ENCODE measurements around the gene NEDD8.

NEDD8 gene

DNA sequence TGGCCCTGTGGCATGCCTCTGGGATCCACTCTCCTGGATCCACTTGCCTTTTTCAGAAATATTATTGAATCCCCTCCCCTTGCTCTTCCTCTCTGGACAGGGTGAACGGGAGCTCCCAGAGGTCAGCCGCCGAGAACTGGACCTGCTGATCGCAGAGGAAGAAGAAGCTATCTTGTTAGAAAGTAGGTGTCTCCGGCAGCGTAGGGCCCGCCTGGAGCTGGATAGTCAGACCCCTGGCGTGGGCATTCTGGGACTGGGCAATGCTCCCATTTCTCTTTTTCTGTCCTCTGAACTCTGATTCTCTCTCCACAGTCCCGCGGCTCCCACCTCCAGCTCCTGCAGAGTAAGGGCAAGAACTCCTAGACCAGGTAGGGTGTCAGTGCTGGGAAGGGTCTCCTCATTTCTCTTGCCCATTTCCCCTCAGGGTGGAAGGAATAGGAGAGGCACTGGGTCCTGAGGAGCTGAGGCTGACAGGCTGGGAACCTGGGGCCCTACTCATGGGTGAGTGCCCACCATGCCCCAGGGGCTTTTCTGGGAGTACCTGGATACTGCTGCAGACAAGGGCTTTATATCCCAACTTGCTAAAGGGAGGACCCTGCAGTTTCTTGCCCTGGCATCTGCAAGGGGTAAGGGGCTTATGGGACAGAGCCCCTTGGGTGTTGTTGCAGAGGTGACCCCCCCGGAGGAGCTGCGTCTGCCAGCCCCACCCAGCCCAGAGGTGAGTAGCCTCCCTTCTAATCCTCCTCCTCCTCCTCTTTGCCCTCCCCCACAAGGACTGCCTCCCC, 54.9 kb downstream of the NEDD8 start:
- DNase-seq, result no peak

DNA sequence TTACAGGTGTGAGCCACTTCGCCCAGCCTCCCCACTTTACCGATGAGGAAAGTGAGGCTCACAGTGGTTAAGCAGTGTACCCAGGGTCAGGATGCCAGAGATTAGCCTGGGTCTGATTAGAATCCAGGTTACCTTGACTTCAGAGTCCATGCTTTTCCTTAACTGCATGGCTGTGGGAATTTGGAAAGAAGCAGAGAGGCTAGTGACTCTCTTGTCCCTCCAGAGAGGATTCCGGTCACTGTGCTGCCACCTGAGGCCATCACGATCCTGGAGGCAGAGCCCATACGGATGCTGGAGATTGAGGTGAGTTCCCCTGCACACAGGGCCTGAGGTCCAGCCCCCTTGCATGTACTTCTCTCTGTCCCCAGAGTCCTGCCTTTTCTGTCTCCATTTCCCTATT, 55.6 kb downstream of the NEDD8 start:
- DNase-seq, result no peak

DNA sequence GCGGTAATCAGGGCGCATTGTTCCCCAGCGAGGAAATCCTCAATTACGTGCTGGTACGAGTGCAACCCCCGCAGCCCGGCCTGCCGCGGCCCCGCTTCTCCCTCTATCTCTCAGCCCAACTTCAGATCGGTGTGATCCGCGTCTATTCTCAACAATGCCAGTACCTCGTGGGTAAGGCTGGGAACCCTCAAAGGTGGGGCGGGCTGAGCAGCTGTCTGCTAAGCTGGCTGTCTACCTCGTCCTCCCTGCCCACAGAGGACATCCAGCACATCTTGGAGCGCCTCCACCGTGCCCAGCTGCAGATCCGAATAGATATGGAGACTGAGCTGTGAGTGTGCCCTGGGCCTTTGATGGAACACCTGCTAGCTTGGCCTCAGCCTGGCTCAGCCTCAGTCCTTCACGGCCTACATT, 59.3 kb downstream of the NEDD8 start:
- peak; percentile 33 for DNase-seq

DNA sequence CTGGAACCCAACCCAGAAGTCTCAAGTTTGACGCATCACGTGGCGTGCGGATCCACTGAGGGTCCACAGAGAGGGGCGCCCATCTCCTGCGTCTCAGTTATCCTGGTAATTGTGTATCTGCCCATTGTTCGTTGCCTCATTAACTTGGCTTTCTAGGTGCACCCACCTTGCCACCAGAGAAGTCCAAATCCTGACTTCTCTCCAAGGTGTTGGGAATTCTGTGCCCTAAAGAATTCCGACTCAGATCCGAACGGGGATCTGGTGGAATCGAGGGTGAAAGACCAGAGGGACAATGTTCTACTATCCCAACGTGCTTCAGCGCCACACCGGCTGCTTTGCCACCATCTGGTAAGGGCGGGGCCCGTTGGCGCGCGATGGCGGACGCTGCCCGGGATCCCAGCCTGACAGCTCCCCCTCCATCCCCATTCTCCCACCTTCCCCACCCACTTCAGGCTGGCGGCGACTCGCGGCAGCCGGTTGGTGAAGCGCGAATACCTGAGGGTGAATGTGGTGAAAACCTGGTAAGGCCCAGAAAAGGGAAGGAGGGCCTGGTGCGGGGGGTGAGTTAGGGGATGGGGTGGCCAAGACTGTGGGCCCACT, 59.8 kb downstream of the NEDD8 start:
- DNase-seq, result peak; percentile 57

DNA sequence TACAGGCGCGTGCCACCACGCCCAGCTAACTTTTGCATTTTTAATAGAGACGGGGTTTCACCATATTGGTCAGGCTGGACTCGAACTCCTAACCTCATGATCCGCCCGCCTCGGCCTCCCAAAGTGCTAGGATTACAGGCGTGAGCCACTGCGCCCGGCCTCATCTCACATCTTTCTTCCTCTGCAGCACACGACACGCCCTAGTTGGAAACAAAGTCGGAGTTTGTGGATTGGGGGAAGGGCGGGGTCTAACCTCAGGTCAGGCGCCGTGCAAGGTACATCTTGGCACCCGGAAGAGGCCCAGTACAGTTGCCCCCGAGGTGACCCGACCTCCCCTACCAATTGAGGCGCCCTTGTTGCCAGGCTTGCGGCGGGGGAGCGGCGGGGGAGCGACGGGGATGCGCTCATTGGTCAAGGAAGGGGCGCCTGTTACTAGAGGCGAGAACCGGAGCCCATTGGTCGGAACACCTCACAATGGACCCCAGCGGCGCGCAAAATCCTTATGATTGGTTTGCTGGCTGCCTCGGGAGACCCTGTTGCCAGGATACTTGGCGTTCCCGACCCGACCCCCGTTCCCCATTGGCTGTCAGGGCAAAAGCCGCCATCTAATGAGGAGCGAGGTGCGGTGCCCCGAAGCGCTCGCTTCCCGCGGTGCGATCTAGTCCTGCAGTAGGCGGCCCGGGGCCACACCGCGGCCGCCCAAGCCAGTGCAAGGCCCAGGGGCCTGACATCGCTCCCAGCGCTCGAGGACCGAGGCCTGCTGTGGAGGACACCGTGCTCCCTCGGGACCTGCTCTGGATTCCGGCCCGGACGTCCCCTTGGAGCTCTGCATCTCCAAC, 60.5 kb downstream of the NEDD8 start, which contains the start of gene REC8:
Gene REC8, plus strand, starts transcription at position 659 of the 839 bp plus-strand sequence. CDS start 473 bp downstream, outside the sequence.
- DNase-seq, result peak; percentile 99

DNA sequence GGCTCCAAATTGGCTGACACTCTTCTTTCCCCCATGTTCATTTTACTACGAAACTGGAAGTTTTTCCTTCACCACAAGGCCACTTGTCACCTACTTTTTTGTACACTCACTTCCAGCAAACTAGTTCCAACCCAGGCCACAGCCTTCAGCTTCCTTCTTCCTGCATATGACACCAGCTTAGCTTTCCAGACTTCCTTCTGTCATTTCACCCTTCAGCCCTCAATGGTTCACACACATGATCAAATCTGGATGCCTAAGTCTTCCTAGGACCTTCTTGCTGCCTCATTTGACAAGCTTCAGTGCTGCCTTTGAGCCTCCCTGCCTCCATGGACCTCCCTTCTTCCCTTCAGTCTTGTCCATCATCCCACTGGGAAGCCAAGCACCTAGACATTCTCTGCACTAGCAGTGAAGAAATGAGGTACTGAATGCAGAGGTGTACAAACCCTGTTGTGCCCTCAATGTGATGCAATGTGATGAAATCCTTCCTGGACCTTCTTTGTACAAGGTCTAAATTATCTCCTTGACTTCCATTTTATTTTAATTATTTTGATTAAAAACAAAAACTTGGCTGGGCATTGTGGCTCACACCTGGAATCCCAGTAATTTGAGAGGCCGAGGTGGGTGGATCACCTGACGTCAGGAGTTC, 64.6 kb downstream of the NEDD8 start:
- DNase-seq, result no peak

All from NCI-H82 (cell line).